ENCODE results near the gene COL15A1. TPM values are rescaled to one million over a fixed set of nuclear protein-coding genes. Genes with fewer than 3 reads are reported as not detected.

Gene COL15A1
- total RNA-seq, 1 experiment from 2014 or later: 0.10 TPM

- H3K36me3 ChIP-seq (ENCODE audit: control insufficient read depth, insufficient read depth, low read length): no peaks in the 10 kb centered on the region
- no peak for ATAC-seq
- no peaks in the 10 kb centered on the region for H3K9me3 ChIP-seq (ENCODE audit: control insufficient read depth, insufficient read depth, low read depth, low read length)
- CTCF ChIA-PET: no interaction called here
- POLR2A ChIA-PET: no interaction called here
- H3K27me3 ChIP-seq (ENCODE audit: control insufficient read depth, insufficient read depth, low read length): no peaks in the 10 kb centered on the region
- no TSS peak for BruUV-seq (replicated peaks)
- no peaks in the 10 kb centered on the region for H3K4me1 ChIP-seq (ENCODE audit: control insufficient read depth, insufficient read depth, low read length)
- intact Hi-C loops (cut with micrococcal nuclease; ENCODE audit: unreplicated experiment): no loop called here
- H3K4me3 ChIP-seq (ENCODE audit: low read depth in 2 of 2, low read length in 2 of 2): no peak overlapping the region
- TF ChIP-seq SIN3A (IDR thresholded peaks at IDR 0.05; ENCODE audit: borderline replicate concordance, insufficient read depth, low read depth, low read length): no peak
- no peak for TF ChIP-seq CTCF (IDR thresholded peaks at IDR 0.05)
- no peak for TF ChIP-seq TCF7L2 (IDR thresholded peaks at IDR 0.05; ENCODE audit: low read depth, low read length)
- TF ChIP-seq POLR2AphosphoS5 (IDR thresholded peaks at IDR 0.05; ENCODE audit: low read depth, low read length): no peak
- no peak for TF ChIP-seq REST (IDR thresholded peaks at IDR 0.05; ENCODE audit: insufficient read depth in 1 of 2, low read depth in 2 of 2, low read length in 1 of 2)
- in situ Hi-C loops (cut with HindIII; ENCODE audit: low pct_unique_long_range_greater_than_20kb, low sequenced_read_pairs): no loop called here
- DNase-seq (ENCODE audit: low read depth, low spot score): no peak
- no peak overlapping the region for H3K27ac ChIP-seq (ENCODE audit: low read length)
These were observed 26.9 kb downstream of the COL15A1 start for GRCh38 chr9:98970532-98971041.

- TF ChIP-seq CTCF (IDR thresholded peaks at IDR 0.05) (no peak), SIN3A (IDR thresholded peaks at IDR 0.05; ENCODE audit: borderline replicate concordance, insufficient read depth, low read depth, low read length) (no peak), TCF7L2 (IDR thresholded peaks at IDR 0.05; ENCODE audit: low read depth, low read length) (no peak), POLR2AphosphoS5 (IDR thresholded peaks at IDR 0.05; ENCODE audit: low read depth, low read length) (no peak), REST (IDR thresholded peaks at IDR 0.05; ENCODE audit: insufficient read depth in 1 of 2, low read depth in 2 of 2, low read length in 1 of 2) (no peak)
- H3K27me3 ChIP-seq (ENCODE audit: control insufficient read depth, insufficient read depth, low read length): no peaks in the 10 kb centered on the region
- DNase-seq (ENCODE audit: low read depth, low spot score) (no peak), ATAC-seq (no peak)
- H3K4me1 ChIP-seq (ENCODE audit: control insufficient read depth, insufficient read depth, low read length): no peaks in the 10 kb centered on the region
- in situ Hi-C loops (cut with HindIII; ENCODE audit: low pct_unique_long_range_greater_than_20kb, low sequenced_read_pairs): no loop called here
- no peak overlapping the region for H3K27ac ChIP-seq (ENCODE audit: low read length)
- H3K36me3 ChIP-seq (ENCODE audit: control insufficient read depth, insufficient read depth, low read length): no peaks in the 10 kb centered on the region
- no peaks in the 10 kb centered on the region for H3K9me3 ChIP-seq (ENCODE audit: control insufficient read depth, insufficient read depth, low read depth, low read length)
- ChIA-PET POLR2A (interaction anchor here (0.6 kb wide), 1 partner anchor 43 kb away, joined by 3 read pairs; no protein-coding TSS in a partner anchor), CTCF (no interaction called here)
- intact Hi-C loops (cut with micrococcal nuclease; ENCODE audit: unreplicated experiment): no loop called here
- no peak overlapping the region for H3K4me3 ChIP-seq (ENCODE audit: low read depth in 2 of 2, low read length in 2 of 2)
- no TSS peak for BruUV-seq (replicated peaks)
These were observed 27.6 kb downstream of the COL15A1 start for GRCh38 chr9:98971168-98971914.

Data from Panc1 (cell line).